Measurements from ENCODE around the gene ANKRD33B. TPM values are rescaled to one million over a fixed set of nuclear protein-coding genes. Genes with fewer than 3 reads are reported as not detected.
"Not testable (repeated sequence)": the region's sequence is repeated elsewhere in the genome, so short reads cannot be mapped to it uniquely, and the experiment has no call there.

Gene ANKRD33B
- total RNA-seq, 4 donors from 2014 or later = 0.70 to 6.6 (median 3.6) TPM

- Histone ChIP-seq H3K27me3 (no peaks in the 10 kb centered on the region), H3K4me3 (no peak overlapping the region), H3K9me3 (no peaks in the 10 kb centered on the region), H3K27ac (peak overlapping the region in 1 of 4 donors; percentile 76), H3K36me3 (no peaks in the 10 kb centered on the region), H3K4me1 (peaks cover 0 to 12% (median 10%) of the 10 kb centered on the region in 4 donors)
- no peak for DNase-seq
- no peak for TF ChIP-seq POLR2A (IDR thresholded peaks at IDR 0.05)
- no peak for TF ChIP-seq CTCF (IDR thresholded peaks at IDR 0.05)
Measured at GRCh38 chr5:10636363-10637142, 72.7 kb downstream of the ANKRD33B start.

- H3K9me3 ChIP-seq = no peaks in the 10 kb centered on the region
- peaks cover 0 to 11% (median 9%) of the 10 kb centered on the region in 4 donors for H3K4me1 ChIP-seq
- DNase-seq = no peak
- no peak overlapping the region for H3K4me3 ChIP-seq
- no peak overlapping the region for H3K27ac ChIP-seq
- no peak for TF ChIP-seq CTCF (IDR thresholded peaks at IDR 0.05)
- no peak for TF ChIP-seq POLR2A (IDR thresholded peaks at IDR 0.05)
- no peaks in the 10 kb centered on the region for H3K36me3 ChIP-seq
- H3K27me3 ChIP-seq = no peaks in the 10 kb centered on the region
Measured at GRCh38 chr5:10637944-10638343, 74.1 kb downstream of the ANKRD33B start.

- not testable (repeated sequence) for H3K36me3 ChIP-seq, H3K27me3 ChIP-seq, H3K27ac ChIP-seq, DNase-seq, H3K9me3 ChIP-seq, H3K4me3 ChIP-seq
- H3K4me1 ChIP-seq = peaks cover 0 to 11% (median 6%) of the 10 kb centered on the region in 4 donors
Measured at GRCh38 chr5:10638723-10639122, 74.9 kb downstream of the ANKRD33B start.

GRCh38 chr5:10639846-10640368 is 76.0 kb downstream of the ANKRD33B start:
- DNase-seq = no peak
- H3K9me3 ChIP-seq = no peaks in the 10 kb centered on the region
- TF ChIP-seq CTCF (IDR thresholded peaks at IDR 0.05) = no peak
- TF ChIP-seq POLR2A (IDR thresholded peaks at IDR 0.05) = no peak
- H3K4me1 ChIP-seq = peaks cover 0 to 11% (median 2%) of the 10 kb centered on the region in 4 donors
- H3K27ac ChIP-seq = no peak overlapping the region
- H3K4me3 ChIP-seq = no peak overlapping the region
- H3K27me3 ChIP-seq = no peaks in the 10 kb centered on the region
- no peaks in the 10 kb centered on the region for H3K36me3 ChIP-seq

GRCh38 chr5:10642367-10642766 is 78.5 kb downstream of the ANKRD33B start:
- peak in 1 of 3 donors; percentile 30 for DNase-seq
- Histone ChIP-seq H3K27me3 (no peaks in the 10 kb centered on the region), H3K4me3 (no peak overlapping the region), H3K9me3 (no peaks in the 10 kb centered on the region), H3K36me3 (no peaks in the 10 kb centered on the region), H3K4me1 (no peaks in the 10 kb centered on the region), H3K27ac (no peak overlapping the region)
- TF ChIP-seq POLR2A (IDR thresholded peaks at IDR 0.05) = no peak
- TF ChIP-seq CTCF (IDR thresholded peaks at IDR 0.05) = no peak

- Histone ChIP-seq H3K27me3 (no peaks in the 10 kb centered on the region), H3K27ac (no peak overlapping the region), H3K4me3 (no peak overlapping the region), H3K9me3 (no peaks in the 10 kb centered on the region), H3K36me3 (no peaks in the 10 kb centered on the region), H3K4me1 (no peaks in the 10 kb centered on the region)
- DNase-seq = no peak
- TF ChIP-seq POLR2A (IDR thresholded peaks at IDR 0.05) = no peak
- no peak for TF ChIP-seq CTCF (IDR thresholded peaks at IDR 0.05)
Measured at GRCh38 chr5:10644192-10644591, 80.3 kb downstream of the ANKRD33B start.
